Measurements from ENCODE around the gene GLYATL3. TPM values are rescaled to one million over a fixed set of nuclear protein-coding genes. Genes with fewer than 3 reads are reported as not detected.

The GLYATL3 gene
- polyA plus RNA-seq, 1 of the 3 experiments (the other 2 are of a cell fraction), result not detected

DNA sequence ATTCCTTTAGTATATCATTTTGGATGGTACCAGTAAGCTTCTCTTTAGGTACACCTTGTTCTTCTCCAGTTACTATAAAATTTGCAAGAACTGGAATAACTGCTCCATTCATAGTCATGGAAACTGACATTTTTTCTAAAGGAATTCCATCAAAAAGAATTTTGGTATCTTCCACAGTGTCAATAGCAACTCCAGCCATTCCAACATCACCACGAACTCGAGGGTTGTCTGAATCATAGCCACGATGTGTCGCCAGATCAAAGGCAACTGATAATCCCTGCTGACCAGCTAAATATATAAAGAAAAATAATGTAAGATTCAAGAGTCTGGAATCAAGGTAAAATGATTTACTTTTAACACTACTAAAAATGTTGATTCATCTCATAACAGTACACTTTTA is 42.0 kb upstream of the GLYATL3 start:
- CTCF ChIA-PET, result no interaction called here
- WGBS (ENCODE audit: low lambda C conversion rate), result 84% methylated on average over 4 of the region's 4 CpGs
- Histone ChIP-seq H3K27ac (ENCODE audit: low read depth in 2 of 2, low read length in 1 of 2) (no peak overlapping the region), H3K27me3 (ENCODE audit: insufficient read depth) (no peaks in the 10 kb centered on the region), H3K79me2 (ENCODE audit: insufficient read depth) (peaks cover 30% of the 10 kb centered on the region), H3K4me1 (ENCODE audit: control insufficient read depth in 1 of 2, insufficient read depth in 2 of 2, low read depth in 1 of 2, low read length in 1 of 2) (no peaks in the 10 kb centered on the region; a peak in 1 of 4 replicates), H2AFZ (ENCODE audit: low read depth) (no peak overlapping the region), H3K4me2 (no peak overlapping the region), H3K9me3 (no peaks in the 10 kb centered on the region), H3F3A (replicated peaks; ENCODE audit: insufficient read depth) (peaks cover 8% of the 10 kb centered on the region), H3K4me3 (ENCODE audit: low read depth in 2 of 2, low read length in 1 of 2) (no peak overlapping the region), H3K9me2 (no peaks in the 10 kb centered on the region), H3K36me3 (replicated peaks in 1 of 2; ENCODE audit: control insufficient read depth in 1 of 2, insufficient read depth in 2 of 2, low read length in 1 of 2) (peaks cover 39 to 42% of the 10 kb centered on the region in 2 experiments), H3K9ac (no peak overlapping the region), H4K20me1 (ENCODE audit: insufficient read depth) (no peaks in the 10 kb centered on the region)
- POLR2A ChIA-PET, result no interaction called here
- DNase-seq, result no peak
- TF ChIP-seq, protein P1, sequence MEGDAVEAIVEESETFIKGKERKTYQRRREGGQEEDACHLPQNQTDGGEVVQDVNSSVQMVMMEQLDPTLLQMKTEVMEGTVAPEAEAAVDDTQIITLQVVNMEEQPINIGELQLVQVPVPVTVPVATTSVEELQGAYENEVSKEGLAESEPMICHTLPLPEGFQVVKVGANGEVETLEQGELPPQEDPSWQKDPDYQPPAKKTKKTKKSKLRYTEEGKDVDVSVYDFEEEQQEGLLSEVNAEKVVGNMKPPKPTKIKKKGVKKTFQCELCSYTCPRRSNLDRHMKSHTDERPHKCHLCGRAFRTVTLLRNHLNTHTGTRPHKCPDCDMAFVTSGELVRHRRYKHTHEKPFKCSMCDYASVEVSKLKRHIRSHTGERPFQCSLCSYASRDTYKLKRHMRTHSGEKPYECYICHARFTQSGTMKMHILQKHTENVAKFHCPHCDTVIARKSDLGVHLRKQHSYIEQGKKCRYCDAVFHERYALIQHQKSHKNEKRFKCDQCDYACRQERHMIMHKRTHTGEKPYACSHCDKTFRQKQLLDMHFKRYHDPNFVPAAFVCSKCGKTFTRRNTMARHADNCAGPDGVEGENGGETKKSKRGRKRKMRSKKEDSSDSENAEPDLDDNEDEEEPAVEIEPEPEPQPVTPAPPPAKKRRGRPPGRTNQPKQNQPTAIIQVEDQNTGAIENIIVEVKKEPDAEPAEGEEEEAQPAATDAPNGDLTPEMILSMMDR (IDR thresholded peaks at IDR 0.05), result no peak
- TF ChIP-seq RAD21 (IDR thresholded peaks at IDR 0.05; ENCODE audit: low read length) (no peak), CHD2 (IDR thresholded peaks at IDR 0.05; ENCODE audit: low read length, partially characterized antibody) (no peak), SIN3A (IDR thresholded peaks at IDR 0.05; ENCODE audit: borderline replicate concordance, low read depth, low read length) (no peak), EZH2phosphoT487 (IDR thresholded peaks at IDR 0.05; ENCODE audit: borderline replicate concordance, low read depth) (no peak), RCOR1 (IDR thresholded peaks at IDR 0.05; ENCODE audit: low read length) (no peak), EP300 (IDR thresholded peaks at IDR 0.05; ENCODE audit: borderline replicate concordance in 1 of 2, low read depth in 1 of 2, low read length in 1 of 2) (no peak), RFX5 (IDR thresholded peaks at IDR 0.05; ENCODE audit: low read length) (no peak)
- TF ChIP-seq, protein P2, sequence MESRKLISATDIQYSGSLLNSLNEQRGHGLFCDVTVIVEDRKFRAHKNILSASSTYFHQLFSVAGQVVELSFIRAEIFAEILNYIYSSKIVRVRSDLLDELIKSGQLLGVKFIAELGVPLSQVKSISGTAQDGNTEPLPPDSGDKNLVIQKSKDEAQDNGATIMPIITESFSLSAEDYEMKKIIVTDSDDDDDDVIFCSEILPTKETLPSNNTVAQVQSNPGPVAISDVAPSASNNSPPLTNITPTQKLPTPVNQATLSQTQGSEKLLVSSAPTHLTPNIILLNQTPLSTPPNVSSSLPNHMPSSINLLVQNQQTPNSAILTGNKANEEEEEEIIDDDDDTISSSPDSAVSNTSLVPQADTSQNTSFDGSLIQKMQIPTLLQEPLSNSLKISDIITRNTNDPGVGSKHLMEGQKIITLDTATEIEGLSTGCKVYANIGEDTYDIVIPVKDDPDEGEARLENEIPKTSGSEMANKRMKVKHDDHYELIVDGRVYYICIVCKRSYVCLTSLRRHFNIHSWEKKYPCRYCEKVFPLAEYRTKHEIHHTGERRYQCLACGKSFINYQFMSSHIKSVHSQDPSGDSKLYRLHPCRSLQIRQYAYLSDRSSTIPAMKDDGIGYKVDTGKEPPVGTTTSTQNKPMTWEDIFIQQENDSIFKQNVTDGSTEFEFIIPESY (IDR thresholded peaks at IDR 0.05; ENCODE audit: borderline replicate concordance, low read depth), result no peak
- TF ChIP-seq, protein P3, sequence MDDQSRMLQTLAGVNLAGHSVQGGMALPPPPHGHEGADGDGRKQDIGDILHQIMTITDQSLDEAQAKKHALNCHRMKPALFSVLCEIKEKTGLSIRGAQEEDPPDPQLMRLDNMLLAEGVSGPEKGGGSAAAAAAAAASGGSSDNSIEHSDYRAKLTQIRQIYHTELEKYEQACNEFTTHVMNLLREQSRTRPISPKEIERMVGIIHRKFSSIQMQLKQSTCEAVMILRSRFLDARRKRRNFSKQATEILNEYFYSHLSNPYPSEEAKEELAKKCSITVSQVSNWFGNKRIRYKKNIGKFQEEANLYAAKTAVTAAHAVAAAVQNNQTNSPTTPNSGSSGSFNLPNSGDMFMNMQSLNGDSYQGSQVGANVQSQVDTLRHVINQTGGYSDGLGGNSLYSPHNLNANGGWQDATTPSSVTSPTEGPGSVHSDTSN (IDR thresholded peaks at IDR 0.05), result no peak
- TF ChIP-seq, protein P4, sequence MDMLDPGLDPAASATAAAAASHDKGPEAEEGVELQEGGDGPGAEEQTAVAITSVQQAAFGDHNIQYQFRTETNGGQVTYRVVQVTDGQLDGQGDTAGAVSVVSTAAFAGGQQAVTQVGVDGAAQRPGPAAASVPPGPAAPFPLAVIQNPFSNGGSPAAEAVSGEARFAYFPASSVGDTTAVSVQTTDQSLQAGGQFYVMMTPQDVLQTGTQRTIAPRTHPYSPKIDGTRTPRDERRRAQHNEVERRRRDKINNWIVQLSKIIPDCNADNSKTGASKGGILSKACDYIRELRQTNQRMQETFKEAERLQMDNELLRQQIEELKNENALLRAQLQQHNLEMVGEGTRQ (IDR thresholded peaks at IDR 0.05; ENCODE audit: borderline replicate concordance, low read depth, low read length), result no peak

All from SK-N-SH (cell line).